ENCODE data around the gene AMHR2. TPM values are rescaled to one million over a fixed set of nuclear protein-coding genes. Genes with fewer than 3 reads are reported as not detected.

AMHR2 gene
- polyA plus RNA-seq, 1 donor (not counting 4 experiments of a cell fraction or from before 2014, with no cell fraction given), result 0.04 TPM

DNA sequence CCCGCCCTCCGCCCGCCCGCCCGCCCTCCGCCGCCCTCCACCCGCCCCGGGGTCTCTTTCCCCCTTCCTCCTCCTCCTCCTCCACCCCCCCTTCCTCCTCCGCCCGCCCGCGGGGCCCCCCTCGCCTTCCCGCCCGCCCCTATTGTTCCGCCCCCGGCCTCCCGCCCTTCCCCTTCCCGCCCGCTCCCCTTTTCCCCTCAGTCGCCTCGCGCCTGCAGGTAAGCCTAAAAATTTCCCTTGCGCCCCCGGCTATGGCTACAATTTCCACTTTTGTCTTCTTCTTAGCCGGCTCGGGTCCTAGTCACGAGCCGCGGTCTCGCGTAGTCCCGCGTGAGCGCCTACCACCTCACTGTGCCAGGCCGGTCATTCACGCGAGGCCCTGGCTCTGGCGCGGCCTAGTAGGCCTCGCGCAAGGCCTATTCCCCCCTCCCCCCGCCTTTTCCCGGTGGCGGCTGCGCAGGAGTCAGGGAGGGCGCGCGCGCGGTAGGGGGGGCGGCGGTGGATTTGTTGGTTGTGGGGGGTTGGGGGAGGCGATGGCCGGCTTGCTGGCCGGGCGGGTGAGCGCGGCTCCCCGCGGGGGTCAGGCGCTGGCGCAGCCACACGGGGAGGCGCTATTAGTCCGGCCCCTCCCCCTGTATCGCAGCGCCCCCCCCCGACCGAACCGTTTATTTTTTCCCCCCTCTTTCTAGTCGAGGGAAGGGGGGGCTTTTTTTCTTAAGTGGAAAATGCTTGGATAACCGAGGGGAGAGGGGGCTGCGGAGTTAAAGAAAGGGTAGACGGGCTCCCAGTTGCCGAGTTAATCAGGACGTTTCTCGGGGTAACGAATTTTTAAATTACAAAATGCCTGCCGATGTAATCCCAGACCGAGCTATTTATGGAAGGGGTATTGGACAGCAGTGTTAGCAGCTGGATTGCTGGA is 28.8 kb downstream of the AMHR2 start:
- Histone ChIP-seq H3K4me2 (ENCODE audit: control insufficient read depth, extremely low read depth, insufficient read depth, low read depth, low read length) (peak overlapping the region; percentile 92), H3K9me3 (ENCODE audit: control insufficient read depth, low read depth, low read length) (no peaks in the 10 kb centered on the region), H4K20me1 (ENCODE audit: control insufficient read depth, extremely low read depth, insufficient read depth, low read length) (peaks cover 26% of the 10 kb centered on the region), H3K79me2 (ENCODE audit: control insufficient read depth, insufficient read depth, low read length) (peaks cover 50% of the 10 kb centered on the region), H3K9ac (ENCODE audit: control insufficient read depth, extremely low read depth, insufficient read depth, low read length) (peak overlapping the region; percentile 95), H3K9me1 (ENCODE audit: control insufficient read depth, extremely low read depth, insufficient read depth, low read length) (no peaks in the 10 kb centered on the region), H3K27me3 (ENCODE audit: control insufficient read depth, extremely low read depth, insufficient read depth, low read length) (no peaks in the 10 kb centered on the region), H3K4me3 (ENCODE audit: control insufficient read depth in 2 of 3, extremely low read depth in 1 of 3, insufficient read depth in 2 of 3, low read depth in 1 of 3, low read length in 3 of 3) (peak overlapping the region; percentile 69 to 96 (median 92)), H3K36me3 (ENCODE audit: control insufficient read depth in 2 of 2, extremely low read depth in 1 of 2, insufficient read depth in 2 of 2, low read length in 2 of 2) (peaks cover 26 to 44% of the 10 kb centered on the region in 2 experiments), H3K27ac (ENCODE audit: control insufficient read depth, insufficient read depth, low read length) (peak overlapping the region; percentile 85), H3K4me1 (ENCODE audit: control insufficient read depth, extremely low read depth, insufficient read depth, low read length) (peaks cover 13% of the 10 kb centered on the region), H2AFZ (ENCODE audit: control insufficient read depth, low read length) (no peak overlapping the region)
- DNase-seq (ENCODE audit: low read depth, low spot score), result no peak
- FAIRE-seq, result no peak
- dilution Hi-C loops (cut with MboI; ENCODE audit: extremely low pct_ligation_motif_present, low sequenced_read_pairs), result no loop called here
- TF ChIP-seq EZH2 (IDR thresholded peaks at IDR 0.05; ENCODE audit: low read length), result no peak
- TF ChIP-seq, protein P1, sequence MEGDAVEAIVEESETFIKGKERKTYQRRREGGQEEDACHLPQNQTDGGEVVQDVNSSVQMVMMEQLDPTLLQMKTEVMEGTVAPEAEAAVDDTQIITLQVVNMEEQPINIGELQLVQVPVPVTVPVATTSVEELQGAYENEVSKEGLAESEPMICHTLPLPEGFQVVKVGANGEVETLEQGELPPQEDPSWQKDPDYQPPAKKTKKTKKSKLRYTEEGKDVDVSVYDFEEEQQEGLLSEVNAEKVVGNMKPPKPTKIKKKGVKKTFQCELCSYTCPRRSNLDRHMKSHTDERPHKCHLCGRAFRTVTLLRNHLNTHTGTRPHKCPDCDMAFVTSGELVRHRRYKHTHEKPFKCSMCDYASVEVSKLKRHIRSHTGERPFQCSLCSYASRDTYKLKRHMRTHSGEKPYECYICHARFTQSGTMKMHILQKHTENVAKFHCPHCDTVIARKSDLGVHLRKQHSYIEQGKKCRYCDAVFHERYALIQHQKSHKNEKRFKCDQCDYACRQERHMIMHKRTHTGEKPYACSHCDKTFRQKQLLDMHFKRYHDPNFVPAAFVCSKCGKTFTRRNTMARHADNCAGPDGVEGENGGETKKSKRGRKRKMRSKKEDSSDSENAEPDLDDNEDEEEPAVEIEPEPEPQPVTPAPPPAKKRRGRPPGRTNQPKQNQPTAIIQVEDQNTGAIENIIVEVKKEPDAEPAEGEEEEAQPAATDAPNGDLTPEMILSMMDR (optimal IDR thresholded peaks at IDR 0.05 in 1 of 3, IDR thresholded peaks at IDR 0.05 in 1 of 3, conservative IDR thresholded peaks at IDR 0.05 in 1 of 3; ENCODE audit: extremely low read depth in 1 of 3, insufficient read depth in 2 of 3, low read length in 3 of 3), result peak in 1 of 3 experiments; percentile 48

DNA sequence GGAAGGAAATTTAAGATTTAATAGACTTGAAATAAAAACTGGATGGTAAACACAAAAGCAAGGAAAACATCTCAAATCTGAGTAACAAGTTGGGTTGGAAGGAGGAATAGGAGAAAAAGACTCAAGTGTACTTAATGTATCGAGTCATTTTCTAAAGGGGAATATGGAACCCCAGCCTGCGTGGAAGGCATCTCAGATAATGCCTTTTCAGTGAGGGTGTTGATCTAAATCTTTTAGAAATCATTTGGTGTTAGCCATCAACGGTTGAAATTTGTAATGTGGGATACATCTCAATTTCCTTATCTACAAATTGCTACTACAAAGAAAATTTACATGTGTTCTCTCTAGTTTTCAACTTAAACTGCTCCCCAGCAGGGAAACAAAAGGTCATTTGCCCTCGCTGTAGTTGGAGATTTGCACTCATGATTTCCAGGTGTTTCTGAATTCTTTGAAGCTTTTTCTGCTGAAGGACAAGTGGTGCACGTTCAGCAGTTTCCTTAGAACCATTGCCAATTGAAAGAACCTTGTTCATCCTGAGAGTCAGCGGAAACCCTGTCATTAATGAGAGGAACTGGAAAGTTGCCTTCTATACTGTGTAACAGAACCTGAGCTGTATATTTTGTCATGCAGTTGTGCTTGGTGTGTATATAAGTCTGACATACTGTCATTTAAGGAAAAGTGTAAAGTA is 30.4 kb downstream of the AMHR2 start:
- Histone ChIP-seq H3K36me3 (ENCODE audit: control insufficient read depth in 2 of 2, extremely low read depth in 1 of 2, insufficient read depth in 2 of 2, low read length in 2 of 2) (peaks cover 30 to 51% of the 10 kb centered on the region in 2 experiments), H3K27me3 (ENCODE audit: control insufficient read depth, extremely low read depth, insufficient read depth, low read length) (no peaks in the 10 kb centered on the region), H3K9me1 (ENCODE audit: control insufficient read depth, extremely low read depth, insufficient read depth, low read length) (no peaks in the 10 kb centered on the region), H3K27ac (ENCODE audit: control insufficient read depth, insufficient read depth, low read length) (peak overlapping the region; percentile 85), H3K9ac (ENCODE audit: control insufficient read depth, extremely low read depth, insufficient read depth, low read length) (peak overlapping the region; percentile 95), H3K4me2 (ENCODE audit: control insufficient read depth, extremely low read depth, insufficient read depth, low read depth, low read length) (peak overlapping the region; percentile 92), H2AFZ (ENCODE audit: control insufficient read depth, low read length) (no peak overlapping the region), H3K9me3 (ENCODE audit: control insufficient read depth, low read depth, low read length) (no peaks in the 10 kb centered on the region), H3K4me1 (ENCODE audit: control insufficient read depth, extremely low read depth, insufficient read depth, low read length) (peaks cover 13% of the 10 kb centered on the region), H3K4me3 (ENCODE audit: control insufficient read depth in 2 of 3, extremely low read depth in 1 of 3, insufficient read depth in 2 of 3, low read depth in 1 of 3, low read length in 3 of 3) (peak overlapping the region; percentile 69 to 96 (median 92)), H4K20me1 (ENCODE audit: control insufficient read depth, extremely low read depth, insufficient read depth, low read length) (peaks cover 30% of the 10 kb centered on the region), H3K79me2 (ENCODE audit: control insufficient read depth, insufficient read depth, low read length) (peaks cover 66% of the 10 kb centered on the region)
- dilution Hi-C loops (cut with MboI; ENCODE audit: extremely low pct_ligation_motif_present, low sequenced_read_pairs), result no loop called here
- FAIRE-seq, result no peak
- no peak for DNase-seq (ENCODE audit: low read depth, low spot score)
- TF ChIP-seq, protein P1 (optimal IDR thresholded peaks at IDR 0.05 in 1 of 3, IDR thresholded peaks at IDR 0.05 in 1 of 3, conservative IDR thresholded peaks at IDR 0.05 in 1 of 3; ENCODE audit: extremely low read depth in 1 of 3, insufficient read depth in 2 of 3, low read length in 3 of 3), result no peak
- TF ChIP-seq EZH2 (IDR thresholded peaks at IDR 0.05; ENCODE audit: low read length), result no peak

Data from keratinocyte (primary cell).